Dermis microvascular lymphatic vessel endothelial cell (primary cell): ENCODE measurements around the gene EPG5. TPM values are rescaled to one million over a fixed set of nuclear protein-coding genes. Genes with fewer than 3 reads are reported as not detected.
"Not testable (repeated sequence)": the region's sequence is repeated elsewhere in the genome, so short reads cannot be mapped to it uniquely, and the experiment has no call there.

Experiments used
- DNase-seq, 2 donors: peaks; one replicate each; pipeline versions ENCODE4 v3.0.0 to v3.0.0-alpha.2; 2010; ENCODE audit warnings: low read depth in 2 of 2
- total RNA-seq: library from RNA; depleted of rRNA; stranded (reverse); fragments of >200 nt; gene quantifications from 2 replicates; pipeline ENCODE4 v1.2.1, GENCODE V29; 2014

Gene EPG5
- total RNA-seq, 1 donor from 2014 or later = 9.2 TPM

GRCh38 chr18:45871431-45872084 lies 95.6 kb downstream of the EPG5 start:
- DNase-seq = peak in 1 of 2 donors; percentile 15

DNA sequence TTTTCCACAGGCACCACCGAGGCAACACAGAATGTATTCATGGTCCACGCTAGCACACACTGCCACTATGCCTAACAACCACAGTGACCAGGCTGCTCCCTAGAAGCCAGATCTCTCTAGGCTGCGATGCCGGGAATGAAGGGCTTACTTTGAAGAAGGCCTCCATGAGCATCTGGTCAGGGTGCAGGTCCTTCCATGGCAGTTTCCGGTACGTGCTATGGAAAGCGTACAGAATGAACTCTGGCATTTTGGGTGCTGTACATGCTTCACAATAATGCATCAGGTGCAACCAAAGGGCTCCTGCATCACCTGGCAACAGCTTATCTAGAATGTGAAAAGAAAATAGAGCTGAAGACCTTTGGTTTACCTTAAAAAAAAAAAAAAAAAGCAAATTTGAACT lies 96.7 kb downstream of the EPG5 start:
- DNase-seq = no peak

DNA sequence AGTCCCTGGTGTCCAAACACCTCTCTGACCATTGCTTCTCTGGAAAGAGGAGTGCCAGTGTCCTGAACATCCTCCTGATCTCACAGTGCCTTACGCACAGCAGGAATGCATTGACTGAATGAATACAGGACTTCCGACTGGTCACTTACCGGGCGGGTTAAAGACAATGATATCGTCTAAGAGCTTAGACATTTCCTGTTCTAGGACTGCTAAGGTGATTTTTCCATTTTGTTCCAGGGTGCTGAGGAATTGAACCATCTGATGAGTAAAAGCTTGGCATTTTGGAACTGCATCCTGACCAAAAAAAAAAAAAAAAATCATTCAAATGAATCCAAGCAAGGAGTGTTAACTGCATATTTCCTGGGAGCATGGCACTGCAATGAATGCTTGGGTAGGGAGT lies 101.7 kb downstream of the EPG5 start:
- DNase-seq = peak in 1 of 2 donors; percentile 11

DNA sequence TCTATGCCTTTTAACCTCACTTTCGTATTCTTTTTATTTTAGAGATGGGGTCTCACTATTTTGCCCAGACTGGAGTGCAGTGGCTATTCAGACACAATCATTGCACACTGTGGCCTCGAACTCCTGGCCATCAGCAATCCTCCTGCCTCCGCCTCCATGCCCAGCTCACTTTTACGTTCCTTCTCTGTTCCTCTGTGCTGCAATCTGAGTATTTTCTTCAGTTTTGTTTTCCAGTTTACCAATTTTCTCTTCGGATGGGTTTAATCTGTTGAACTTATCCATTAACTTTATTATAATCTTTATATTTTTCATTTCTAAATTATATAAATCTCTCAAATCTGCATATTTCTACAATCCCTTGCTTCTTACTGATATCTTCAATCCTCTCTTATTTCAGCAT lies 103.0 kb downstream of the EPG5 start:
- no peak for DNase-seq

DNA sequence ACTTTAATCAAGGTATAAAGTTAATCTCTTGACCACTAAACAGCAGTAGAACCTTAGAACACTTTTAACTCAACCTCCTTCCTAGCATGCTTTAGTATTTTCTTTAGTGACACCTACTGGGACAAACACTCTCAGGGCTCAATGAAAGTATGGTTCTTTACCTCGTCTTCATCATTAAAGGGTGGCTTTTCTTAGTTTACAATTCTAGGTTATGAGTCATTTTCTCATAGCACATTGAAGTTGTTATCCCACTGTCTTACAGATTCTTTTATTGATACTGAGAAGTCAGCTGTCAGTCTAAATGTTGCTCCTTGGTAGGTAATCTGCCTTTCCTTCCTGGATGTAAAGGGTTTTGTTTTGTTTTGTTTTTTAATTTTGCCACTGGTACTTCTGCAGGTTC lies 103.7 kb downstream of the EPG5 start:
- no peak for DNase-seq

GRCh38 chr18:45861926-45862325 lies 105.2 kb downstream of the EPG5 start:
- DNase-seq = no peak

DNA sequence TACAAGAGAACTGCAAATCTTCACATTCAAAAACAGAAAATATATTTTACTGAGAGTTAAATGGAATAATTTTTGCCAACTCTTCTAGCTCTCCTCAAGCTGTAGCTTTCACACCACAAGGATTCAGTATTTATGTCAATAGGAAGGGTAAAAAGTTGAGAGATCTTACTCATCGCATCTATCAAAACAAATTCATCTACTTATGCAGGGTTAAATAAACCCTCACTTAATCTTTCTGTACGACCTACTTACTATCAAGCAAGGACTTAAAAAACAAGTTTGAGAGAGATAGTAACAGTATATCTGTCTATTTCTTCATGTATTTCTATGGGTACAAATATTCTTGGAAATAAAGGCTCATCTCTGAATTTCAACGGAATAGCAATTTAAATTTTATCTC lies 106.2 kb downstream of the EPG5 start:
- DNase-seq = no peak

GRCh38 chr18:45860492-45860891 lies 106.6 kb downstream of the EPG5 start:
- DNase-seq = no peak

GRCh38 chr18:45859334-45859733 lies 107.8 kb downstream of the EPG5 start:
- DNase-seq = no peak

DNA sequence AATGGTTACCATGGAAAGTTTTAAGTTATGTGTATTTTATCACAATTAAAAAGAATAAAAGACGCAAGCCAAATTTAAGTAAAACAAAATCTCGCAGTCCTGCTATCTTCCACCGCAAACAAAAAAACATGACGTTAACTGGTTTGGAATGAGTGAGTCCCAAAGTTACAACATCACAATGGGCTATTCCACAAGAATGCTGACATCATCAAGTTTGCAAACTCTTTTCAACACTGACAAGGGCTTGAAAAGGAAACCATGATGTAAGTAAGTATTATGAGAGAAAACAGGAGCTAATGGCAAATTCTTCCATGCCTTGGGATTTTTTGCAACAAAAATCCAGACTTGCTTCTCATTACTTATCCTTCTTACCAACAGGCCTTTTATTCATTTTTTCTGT lies 110.6 kb downstream of the EPG5 start:
- no peak for DNase-seq

DNA sequence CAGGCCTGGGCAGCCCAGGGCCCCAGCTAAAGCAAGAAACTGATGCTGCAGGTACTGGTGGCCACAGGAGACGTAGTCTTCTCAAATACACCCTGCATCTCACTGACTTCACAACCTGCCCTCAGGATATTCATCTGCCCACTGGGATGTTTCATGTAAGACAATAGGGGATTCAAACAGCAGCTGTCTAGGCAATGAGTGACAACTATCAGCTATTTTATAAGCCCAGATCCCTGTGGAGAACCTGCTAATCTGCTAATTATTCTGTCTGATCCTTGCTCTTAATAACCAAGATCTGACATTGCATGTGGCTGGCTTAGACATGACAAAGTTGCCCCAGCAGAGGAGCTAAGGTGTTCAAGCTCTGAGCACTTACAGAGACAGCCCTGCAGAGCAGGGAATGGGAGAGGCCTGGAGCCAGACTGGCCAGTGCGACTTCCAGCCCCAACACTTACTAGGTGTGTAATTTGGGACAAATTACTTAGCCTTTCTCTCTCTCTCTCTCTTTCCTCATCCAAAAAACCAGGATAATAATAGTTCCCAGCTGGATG lies 113.0 kb downstream of the EPG5 start:
- no peak for DNase-seq

- no peak for DNase-seq
These were observed 114.5 kb downstream of the EPG5 start for GRCh38 chr18:45852631-45853030.

DNA sequence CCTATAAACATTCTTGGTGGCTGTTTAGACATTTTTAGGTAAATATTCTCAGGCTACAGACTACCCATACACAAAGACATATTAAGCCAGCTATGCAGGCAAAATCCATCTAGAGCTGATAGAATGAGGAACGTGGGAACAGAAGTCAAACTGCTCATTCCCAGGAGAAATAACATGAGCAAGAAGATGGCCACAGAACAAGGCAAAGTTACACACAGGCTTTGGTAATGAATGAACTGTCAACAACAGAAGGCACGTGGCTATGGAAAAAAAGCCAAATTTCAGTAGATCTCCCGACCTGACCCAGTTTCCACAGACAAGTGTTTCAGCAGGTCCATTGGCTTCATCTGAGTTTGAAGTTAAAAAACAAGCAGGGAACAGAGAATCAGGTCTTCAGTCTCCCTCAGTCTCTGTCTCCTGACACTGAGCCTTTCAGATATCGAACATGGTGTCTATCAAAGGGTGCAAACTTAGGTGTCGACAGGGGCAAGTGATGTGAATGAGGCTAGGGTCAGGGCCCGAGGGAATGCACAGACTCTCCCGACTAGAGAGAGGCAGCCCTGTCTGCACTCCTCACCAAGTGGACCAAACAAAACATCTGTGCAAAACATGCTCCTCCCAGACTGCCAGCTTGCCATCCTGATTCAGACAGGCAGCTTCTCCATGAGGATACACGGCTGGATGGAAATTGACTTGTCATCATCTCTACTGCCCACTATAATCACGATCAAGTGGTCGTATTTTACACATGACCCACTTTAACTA lies 115.8 kb downstream of the EPG5 start:
- no peak for DNase-seq

GRCh38 chr18:45850021-45850420 lies 117.1 kb downstream of the EPG5 start:
- DNase-seq = no peak

DNA sequence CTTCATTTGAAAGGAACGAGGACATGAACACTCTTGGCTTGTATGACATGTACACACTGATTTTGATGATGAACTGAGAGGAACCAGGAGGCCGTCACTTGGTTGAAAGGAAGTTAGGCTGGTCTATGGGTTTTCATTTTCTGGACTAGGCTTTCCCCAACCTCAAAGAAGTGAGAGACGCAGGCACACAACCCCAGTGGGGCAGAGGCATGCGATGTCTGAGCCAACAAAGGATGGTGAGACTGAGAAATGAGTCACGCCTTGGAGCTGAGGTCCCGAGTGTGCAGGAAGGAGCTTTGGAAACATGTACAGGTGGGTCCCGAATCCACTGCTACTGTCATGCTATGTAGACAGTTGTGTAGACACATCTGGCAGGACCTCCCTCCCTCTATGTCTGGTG lies 117.6 kb downstream of the EPG5 start:
- DNase-seq = no peak

GRCh38 chr18:45848643-45849042 lies 118.5 kb downstream of the EPG5 start:
- not testable (repeated sequence) for DNase-seq

DNA sequence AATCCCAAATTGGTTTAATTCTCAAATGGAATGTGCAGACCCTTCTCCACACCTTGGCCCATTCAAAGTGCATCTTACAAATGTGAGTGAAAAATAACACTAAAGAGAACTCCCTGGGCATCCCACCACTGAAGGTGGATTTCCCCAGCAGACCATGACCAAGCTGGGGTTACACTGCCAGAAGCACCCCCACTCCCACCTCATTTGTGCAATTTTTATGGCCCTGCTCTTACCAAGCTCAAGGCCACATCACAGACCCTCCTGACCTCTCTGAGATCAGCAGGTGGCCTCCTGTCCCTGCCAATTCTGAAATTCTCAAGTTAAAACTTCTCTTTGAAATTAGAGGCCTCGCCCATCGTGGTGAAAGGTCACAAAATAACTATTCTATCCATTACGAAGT lies 120.0 kb downstream of the EPG5 start:
- DNase-seq = no peak

GRCh38 chr18:45845410-45845809 lies 121.7 kb downstream of the EPG5 start:
- no peak for DNase-seq

GRCh38 chr18:45844938-45845337 lies 122.2 kb downstream of the EPG5 start:
- DNase-seq = no peak

- DNase-seq = no peak
These were observed 124.1 kb downstream of the EPG5 start for GRCh38 chr18:45843019-45843418.

DNA sequence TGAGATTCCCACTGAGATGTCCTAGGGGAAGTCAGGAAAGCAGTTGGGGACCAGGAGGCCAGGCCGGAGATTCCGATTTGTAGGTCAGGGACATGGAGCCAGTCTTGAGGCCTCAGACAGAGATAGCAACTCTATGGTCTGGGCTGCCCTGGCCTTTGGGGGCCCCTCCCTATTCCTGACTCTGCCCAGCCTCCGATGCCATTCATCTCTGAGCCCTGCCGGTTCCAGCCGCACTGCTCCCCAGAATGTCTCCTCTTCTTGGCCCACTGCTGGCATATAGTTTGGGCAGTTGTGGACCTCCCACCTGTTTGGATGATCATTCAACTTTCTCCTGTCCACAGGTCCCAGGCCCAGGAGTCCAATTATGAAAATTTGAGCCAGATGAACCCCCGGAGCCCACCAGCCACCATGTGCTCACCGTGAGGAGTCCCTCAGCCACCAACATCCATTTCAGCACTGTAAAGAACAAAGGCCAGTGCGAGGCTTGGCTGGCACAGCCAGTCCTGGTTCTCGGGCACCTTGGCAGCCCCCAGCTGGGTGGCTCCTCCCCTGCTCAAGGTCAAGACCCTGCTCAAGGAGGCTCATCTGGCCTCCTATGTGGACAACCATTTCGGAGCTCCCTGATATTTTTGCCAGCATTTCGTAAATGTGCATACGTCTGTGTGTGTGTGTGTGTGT lies 125.2 kb downstream of the EPG5 start:
- no peak for DNase-seq

GRCh38 chr18:45841060-45841764 lies 125.9 kb downstream of the EPG5 start:
- no peak for DNase-seq
